Measurements from ENCODE around the gene HAO2.

The HAO2 gene

GRCh38 chr1:119366424-119366823, 2.2 kb upstream of the HAO2 start:
- TF ChIP-seq CTCF (IDR thresholded peaks at IDR 0.05) = no peak

GRCh38 chr1:119367432-119368124, 1.0 kb upstream of the HAO2 start:
- TF ChIP-seq CTCF (IDR thresholded peaks at IDR 0.05) = peak; percentile 97

GRCh38 chr1:119370748-119371147, 2.2 kb downstream of the HAO2 start:
- TF ChIP-seq CTCF (IDR thresholded peaks at IDR 0.05) = no peak

- TF ChIP-seq CTCF (IDR thresholded peaks at IDR 0.05) = no peak
Measured at GRCh38 chr1:119371815-119372214, 3.2 kb downstream of the HAO2 start.

- TF ChIP-seq CTCF (IDR thresholded peaks at IDR 0.05) = peak; percentile 71
Measured at GRCh38 chr1:119372503-119373086, 4.0 kb downstream of the HAO2 start.

- no peak for TF ChIP-seq CTCF (IDR thresholded peaks at IDR 0.05)
Measured at GRCh38 chr1:119373465-119373864, 4.9 kb downstream of the HAO2 start.

- TF ChIP-seq CTCF (IDR thresholded peaks at IDR 0.05) = no peak
Measured at GRCh38 chr1:119374208-119374874, 5.8 kb downstream of the HAO2 start.

All from LNCAP (cell line).